ENCODE data around the gene TMPRSS4.

The TMPRSS4 gene

GRCh38 chr11:118049771-118050170, 27.1 kb upstream of the TMPRSS4 start:
- no peak for DNase-seq (ENCODE audit: low read depth)
- no peak for TF ChIP-seq CTCF (conservative IDR thresholded peaks at IDR 0.05; ENCODE audit: control insufficient read depth, insufficient read depth, low read depth, low read length)
- H3K4me3 ChIP-seq (ENCODE audit: control insufficient read depth, low read depth, low read length): no peak overlapping the region

GRCh38 chr11:118050208-118050891, 26.5 kb upstream of the TMPRSS4 start:
- no peak for DNase-seq (ENCODE audit: low read depth)
- TF ChIP-seq CTCF (conservative IDR thresholded peaks at IDR 0.05; ENCODE audit: control insufficient read depth, insufficient read depth, low read depth, low read length): no peak
- no peak overlapping the region for H3K4me3 ChIP-seq (ENCODE audit: control insufficient read depth, low read depth, low read length)

- H3K4me3 ChIP-seq (ENCODE audit: control insufficient read depth, low read depth, low read length): no peak overlapping the region
- no peak for DNase-seq (ENCODE audit: low read depth)
- no peak for TF ChIP-seq CTCF (conservative IDR thresholded peaks at IDR 0.05; ENCODE audit: control insufficient read depth, insufficient read depth, low read depth, low read length)
These were observed 25.7 kb upstream of the TMPRSS4 start for GRCh38 chr11:118051136-118051610.

GRCh38 chr11:118051611-118052461, 25.0 kb upstream of the TMPRSS4 start:
- TF ChIP-seq CTCF (conservative IDR thresholded peaks at IDR 0.05; ENCODE audit: control insufficient read depth, insufficient read depth, low read depth, low read length): no peak
- no peak overlapping the region for H3K4me3 ChIP-seq (ENCODE audit: control insufficient read depth, low read depth, low read length)
- DNase-seq (ENCODE audit: low read depth): no peak

GRCh38 chr11:118052581-118053206, 24.2 kb upstream of the TMPRSS4 start:
- no peak for DNase-seq (ENCODE audit: low read depth)
- TF ChIP-seq CTCF (conservative IDR thresholded peaks at IDR 0.05; ENCODE audit: control insufficient read depth, insufficient read depth, low read depth, low read length): no peak
- no peak overlapping the region for H3K4me3 ChIP-seq (ENCODE audit: control insufficient read depth, low read depth, low read length)

- no peak for DNase-seq (ENCODE audit: low read depth)
- TF ChIP-seq CTCF (conservative IDR thresholded peaks at IDR 0.05; ENCODE audit: control insufficient read depth, insufficient read depth, low read depth, low read length): no peak
These were observed 21.9 kb upstream of the TMPRSS4 start for GRCh38 chr11:118054712-118055640.

More at GRCh38 chr11:118054712-118055640, 21.9 kb upstream of the TMPRSS4 start:
- no peak overlapping the region for H3K4me3 ChIP-seq (ENCODE audit: control insufficient read depth, low read depth, low read length)

All from fibroblast of mammary gland (primary cell).